C4-2B (cell line): ENCODE data around the gene ABTB1.

Source experiments
- ZFX ChIP-seq: fragments of 450-650 bp; IDR thresholded peaks from 2 replicates; pipeline ENCODE4 v1.6.1; 2017
- TF ChIP-seq, protein P1 (sequence below): fragments of 450-650 bp; conservative IDR thresholded peaks from 2 replicates; pipeline ENCODE4 v1.5.1; 2017; ENCODE audit warnings: mild to moderate bottlenecking

DNA sequence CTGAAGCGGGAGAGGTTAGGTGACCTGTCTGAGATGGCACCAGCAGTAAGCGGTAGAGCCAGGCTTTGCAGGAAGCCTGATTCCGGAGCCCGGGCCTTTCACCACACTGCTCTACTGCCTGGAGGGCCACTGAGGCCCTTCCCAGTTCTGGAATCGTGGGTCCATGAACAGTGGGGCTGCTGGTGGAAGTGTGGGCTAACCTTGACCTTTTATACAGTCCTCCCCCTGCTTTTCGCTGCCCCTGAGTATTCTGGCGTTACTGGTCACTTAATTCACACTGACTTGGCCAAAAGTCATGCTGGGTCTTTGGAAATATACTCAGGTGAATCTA lies 2.6 kb upstream of the ABTB1 start:
- TF ChIP-seq, protein P1, sequence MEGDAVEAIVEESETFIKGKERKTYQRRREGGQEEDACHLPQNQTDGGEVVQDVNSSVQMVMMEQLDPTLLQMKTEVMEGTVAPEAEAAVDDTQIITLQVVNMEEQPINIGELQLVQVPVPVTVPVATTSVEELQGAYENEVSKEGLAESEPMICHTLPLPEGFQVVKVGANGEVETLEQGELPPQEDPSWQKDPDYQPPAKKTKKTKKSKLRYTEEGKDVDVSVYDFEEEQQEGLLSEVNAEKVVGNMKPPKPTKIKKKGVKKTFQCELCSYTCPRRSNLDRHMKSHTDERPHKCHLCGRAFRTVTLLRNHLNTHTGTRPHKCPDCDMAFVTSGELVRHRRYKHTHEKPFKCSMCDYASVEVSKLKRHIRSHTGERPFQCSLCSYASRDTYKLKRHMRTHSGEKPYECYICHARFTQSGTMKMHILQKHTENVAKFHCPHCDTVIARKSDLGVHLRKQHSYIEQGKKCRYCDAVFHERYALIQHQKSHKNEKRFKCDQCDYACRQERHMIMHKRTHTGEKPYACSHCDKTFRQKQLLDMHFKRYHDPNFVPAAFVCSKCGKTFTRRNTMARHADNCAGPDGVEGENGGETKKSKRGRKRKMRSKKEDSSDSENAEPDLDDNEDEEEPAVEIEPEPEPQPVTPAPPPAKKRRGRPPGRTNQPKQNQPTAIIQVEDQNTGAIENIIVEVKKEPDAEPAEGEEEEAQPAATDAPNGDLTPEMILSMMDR: no peak
- no peak for TF ChIP-seq ZFX
